HG03095 (cell line): ENCODE measurements around the gene EZH2.
A peak's percentile ranks its signal among the peaks of the same experiment; 100 is the strongest.

Source experiments
- ATAC-seq: cut with Tn5 transposase; IDR thresholded peaks from one replicate; pipeline ENCODE4 v1.9.1; 2021; ENCODE audit warnings: moderate library complexity; ENCODE audit not compliant: unreplicated experiment

The EZH2 gene

DNA sequence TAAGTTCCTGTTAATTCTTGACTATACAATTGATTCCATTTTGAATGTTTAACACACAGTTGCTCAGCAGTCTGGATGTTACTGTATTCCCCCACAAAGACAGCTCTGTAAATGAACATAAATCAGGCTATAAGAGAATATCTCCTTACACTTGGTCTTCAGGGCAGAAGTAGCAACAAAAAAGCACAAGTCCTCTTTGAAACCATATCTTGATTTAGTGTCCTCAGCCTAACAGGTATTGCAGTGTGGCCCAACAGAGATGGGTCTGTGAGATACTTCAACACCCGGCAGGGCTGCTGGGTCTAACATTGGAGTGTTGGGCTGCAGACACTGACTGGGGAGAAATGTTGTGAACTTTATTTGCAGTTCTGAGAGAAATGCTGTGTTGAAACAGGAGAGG is 109.6 kb downstream of the EZH2 start:
- no peak for ATAC-seq

DNA sequence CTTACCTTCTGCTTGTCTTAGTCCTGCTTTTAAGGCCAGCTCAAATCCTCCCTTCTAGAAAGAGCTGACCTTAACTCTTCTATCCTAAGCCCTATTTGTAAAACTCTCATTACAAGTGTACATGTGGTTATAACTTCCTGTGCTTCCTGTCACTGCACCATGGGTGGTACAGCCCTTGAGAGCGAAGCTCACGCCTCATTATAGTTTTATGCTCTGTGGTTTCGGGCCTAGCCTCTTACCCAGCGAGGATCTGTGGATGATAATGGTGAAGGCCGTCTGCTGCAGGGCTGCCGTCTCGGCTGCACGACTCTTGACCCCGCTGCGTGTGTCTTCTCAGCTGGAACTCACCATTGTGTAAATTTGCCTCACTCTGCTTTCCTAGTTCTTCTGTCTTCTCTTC is 110.8 kb downstream of the EZH2 start:
- ATAC-seq, result peak; percentile 79

DNA sequence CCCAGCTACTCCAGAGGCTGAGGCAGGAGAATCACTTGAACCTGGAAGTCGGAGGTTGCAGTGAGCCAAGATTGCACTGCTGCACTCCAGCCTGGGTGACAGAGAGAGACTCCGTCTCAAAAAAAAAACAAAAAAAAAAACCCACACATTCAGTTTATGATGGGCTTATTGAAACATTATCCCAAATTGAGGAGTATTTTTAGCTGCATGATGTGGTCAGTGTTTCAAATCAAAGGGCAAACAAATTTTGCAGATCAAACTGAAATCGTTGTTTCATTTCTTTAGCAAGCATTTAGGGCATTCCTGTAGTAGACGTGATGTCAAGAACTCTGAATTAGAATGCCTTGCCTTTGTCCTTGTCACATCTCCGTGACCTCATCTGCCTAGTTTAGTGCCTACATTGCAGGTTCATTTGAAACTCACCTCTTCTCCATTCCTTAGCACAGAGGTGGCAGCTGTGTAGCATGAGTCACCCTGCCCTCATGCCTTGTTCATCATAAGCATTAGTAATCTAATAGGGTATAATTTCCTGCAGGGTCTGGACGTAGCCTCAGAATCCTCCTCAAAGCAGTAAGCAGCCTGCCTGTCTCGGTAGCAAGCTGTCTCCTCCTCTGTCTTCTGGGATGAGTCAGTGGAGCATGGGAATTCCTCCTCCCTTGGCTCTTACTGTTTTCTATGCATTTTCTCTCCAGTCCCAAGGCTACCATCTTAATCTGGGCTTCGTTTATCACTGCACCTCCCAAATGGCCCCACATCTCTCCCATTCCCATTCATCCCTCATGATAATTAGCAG is 111.6 kb downstream of the EZH2 start:
- ATAC-seq, result no peak

DNA sequence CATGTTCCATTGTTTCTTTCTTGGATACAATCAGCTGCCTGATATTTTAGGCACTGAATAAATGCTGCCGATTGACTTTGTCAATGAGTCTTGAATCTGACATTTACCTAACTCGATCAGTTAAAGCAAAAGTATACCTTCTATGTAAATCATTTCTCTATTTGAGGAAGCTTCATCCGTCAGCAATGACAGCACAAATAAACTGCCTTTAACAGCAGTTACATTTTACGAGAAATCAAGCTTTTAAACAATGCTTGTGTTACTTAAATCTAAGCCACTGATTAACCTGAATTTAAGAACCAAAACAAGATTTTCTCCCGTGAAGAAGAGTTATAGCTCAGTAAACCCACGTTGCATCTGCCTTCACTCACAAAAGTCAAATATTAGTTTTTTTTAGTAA is 114.1 kb downstream of the EZH2 start:
- no peak for ATAC-seq

DNA sequence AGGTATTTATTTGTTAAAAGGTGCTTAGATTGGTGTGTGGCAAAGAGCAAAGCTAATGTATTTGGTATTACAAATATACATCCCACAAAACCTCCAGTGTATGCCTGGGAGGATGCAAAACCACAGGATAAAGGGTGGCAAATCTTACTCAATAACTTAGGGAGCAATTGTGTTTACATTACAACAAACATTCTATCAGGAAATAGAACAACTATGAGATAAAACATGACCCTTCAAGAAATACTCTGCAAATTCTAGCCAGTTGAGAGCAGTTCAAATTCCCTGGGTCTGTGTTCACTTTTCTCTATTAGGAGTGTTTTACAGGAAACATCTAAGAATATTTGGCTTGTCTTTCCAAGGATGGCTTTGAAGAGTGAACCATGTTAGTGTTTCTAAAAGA is 120.5 kb downstream of the EZH2 start:
- no peak for ATAC-seq

DNA sequence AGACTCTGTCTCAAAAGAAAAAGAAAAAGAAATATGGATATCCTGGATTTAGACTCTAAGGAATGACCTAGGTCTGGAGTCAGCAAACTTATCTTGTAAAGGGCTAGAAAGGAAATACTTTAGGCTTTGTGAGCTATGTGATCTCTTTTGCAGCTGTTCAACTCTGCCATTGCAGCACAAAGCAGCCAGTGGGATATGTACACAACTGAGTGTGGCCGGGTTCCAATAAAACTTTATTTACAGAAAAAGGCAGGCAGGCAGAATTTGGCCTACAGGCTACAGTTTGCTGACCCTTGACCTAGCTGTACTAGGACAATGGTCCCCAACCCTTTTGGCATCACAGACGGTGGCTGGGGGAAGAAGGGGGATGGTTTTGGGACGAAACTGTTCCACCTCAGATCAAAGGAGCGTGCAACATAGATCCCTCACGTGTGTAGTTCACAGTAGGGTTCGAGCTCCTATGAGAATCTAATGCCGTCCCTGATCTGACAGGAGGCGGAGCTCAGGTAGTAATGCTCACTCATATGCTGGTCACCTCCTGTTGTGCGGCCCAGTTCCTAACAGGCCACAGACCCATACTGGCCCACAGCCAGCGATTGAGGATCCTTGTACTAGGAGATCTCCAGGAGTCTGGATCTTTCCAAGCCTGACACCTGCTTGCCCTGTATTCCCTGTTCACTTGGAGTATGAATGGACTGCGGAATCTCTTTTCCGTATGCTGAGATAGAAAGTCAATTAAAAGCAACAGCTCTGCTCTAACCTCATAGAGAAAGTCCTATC is 122.4 kb downstream of the EZH2 start:
- ATAC-seq, result no peak
